GM06990 (cell line): ENCODE data around the gene PRRT1.

ENCODE experiments used
- DNase-seq: peaks from one replicate; pipeline ENCODE4 v3.0.0-alpha.2; 2011; ENCODE audit not compliant: insufficient read length; ENCODE audit errors: extremely low read depth
- H3K27me3 ChIP-seq: replicated peaks from 2 replicates; pipeline ENCODE4 v1.6.0; 2011; ENCODE audit warnings: low read length; ENCODE audit not compliant: control insufficient read depth, insufficient read depth
- H3K36me3 ChIP-seq: 2 replicates; pipeline ENCODE4 v1.5.1; 2011; ENCODE audit warnings: low read length; ENCODE audit not compliant: control insufficient read depth, insufficient read depth
- H3K4me3 ChIP-seq: replicated peaks from 2 replicates; pipeline ENCODE4 v1.5.1; 2011; ENCODE audit warnings: low read depth, mild to moderate bottlenecking, control low read depth, low read length
- TF ChIP-seq, protein P1 (sequence below): IDR thresholded peaks from 2 replicates; pipeline ENCODE4 v1.5.1; 2011; ENCODE audit warnings: low read length, control low read depth, mild to moderate bottlenecking, inconsistent platforms; ENCODE audit not compliant: insufficient read depth, poor library complexity, severe bottlenecking

The PRRT1 gene

DNA sequence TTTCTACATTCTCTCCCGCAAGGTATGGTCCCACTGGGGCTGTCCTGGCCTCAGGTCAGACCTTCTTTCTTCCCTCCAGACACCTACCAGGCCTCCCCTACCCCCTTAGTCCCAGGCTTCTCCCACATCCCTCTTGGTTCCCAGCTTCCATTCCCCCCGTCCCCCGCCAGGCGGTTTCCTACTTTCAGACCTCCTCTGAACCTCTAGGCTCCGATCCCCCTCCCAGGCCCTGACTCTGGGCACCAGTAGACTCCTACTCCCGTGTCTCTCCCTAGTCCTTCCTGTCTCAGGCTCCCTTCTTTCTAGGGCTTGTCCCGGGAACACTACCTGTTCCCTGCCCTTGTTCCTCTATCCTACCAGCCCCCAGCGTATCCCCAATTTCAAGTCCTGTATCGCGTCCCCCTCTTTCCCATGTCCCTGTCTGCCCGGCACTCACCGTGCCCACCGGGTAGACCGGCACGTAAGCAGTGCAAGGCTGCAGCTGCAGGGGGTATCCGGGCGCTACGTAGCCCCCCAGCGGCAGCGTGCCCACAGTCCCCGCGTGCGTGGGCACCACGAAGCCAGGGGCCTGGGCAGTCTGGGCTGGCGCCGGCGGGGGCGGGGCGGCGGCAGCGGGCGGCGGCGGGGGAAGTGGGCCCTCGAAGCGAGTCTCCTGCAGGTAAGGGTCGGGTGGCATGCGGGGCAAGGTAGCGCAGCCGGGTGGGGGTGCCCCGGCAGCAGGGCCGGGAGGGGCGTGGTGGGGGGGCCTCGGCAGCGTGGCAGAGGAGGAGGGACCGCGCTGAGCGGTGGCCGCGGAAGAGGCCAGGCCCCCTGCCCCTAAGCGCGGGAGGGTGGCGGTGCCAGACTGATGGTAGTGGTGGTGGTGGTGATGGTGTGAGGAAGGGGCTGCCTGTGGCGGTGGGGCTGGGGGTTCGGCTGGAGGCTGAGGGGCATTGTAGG is 1.5 kb downstream of the PRRT1 start:
- H3K27me3 ChIP-seq, result peaks cover 1% of the 10 kb centered on the region
- no peak for DNase-seq
- H3K4me3 ChIP-seq, result no peak overlapping the region
- no peaks in the 10 kb centered on the region for H3K36me3 ChIP-seq
- TF ChIP-seq, protein P1, sequence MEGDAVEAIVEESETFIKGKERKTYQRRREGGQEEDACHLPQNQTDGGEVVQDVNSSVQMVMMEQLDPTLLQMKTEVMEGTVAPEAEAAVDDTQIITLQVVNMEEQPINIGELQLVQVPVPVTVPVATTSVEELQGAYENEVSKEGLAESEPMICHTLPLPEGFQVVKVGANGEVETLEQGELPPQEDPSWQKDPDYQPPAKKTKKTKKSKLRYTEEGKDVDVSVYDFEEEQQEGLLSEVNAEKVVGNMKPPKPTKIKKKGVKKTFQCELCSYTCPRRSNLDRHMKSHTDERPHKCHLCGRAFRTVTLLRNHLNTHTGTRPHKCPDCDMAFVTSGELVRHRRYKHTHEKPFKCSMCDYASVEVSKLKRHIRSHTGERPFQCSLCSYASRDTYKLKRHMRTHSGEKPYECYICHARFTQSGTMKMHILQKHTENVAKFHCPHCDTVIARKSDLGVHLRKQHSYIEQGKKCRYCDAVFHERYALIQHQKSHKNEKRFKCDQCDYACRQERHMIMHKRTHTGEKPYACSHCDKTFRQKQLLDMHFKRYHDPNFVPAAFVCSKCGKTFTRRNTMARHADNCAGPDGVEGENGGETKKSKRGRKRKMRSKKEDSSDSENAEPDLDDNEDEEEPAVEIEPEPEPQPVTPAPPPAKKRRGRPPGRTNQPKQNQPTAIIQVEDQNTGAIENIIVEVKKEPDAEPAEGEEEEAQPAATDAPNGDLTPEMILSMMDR, result no peak

- Histone ChIP-seq H3K4me3 (no peak overlapping the region), H3K27me3 (peaks cover 1% of the 10 kb centered on the region), H3K36me3 (no peaks in the 10 kb centered on the region)
- DNase-seq, result no peak
- TF ChIP-seq, protein P1, result no peak
These were observed 2.5 kb downstream of the PRRT1 start for GRCh38 chr6:32149092-32149755.

- TF ChIP-seq, protein P1, result peak; percentile 6
- DNase-seq, result no peak
- Histone ChIP-seq H3K36me3 (no peaks in the 10 kb centered on the region), H3K27me3 (peaks cover 1% of the 10 kb centered on the region), H3K4me3 (no peak overlapping the region)
These were observed 3.2 kb downstream of the PRRT1 start for GRCh38 chr6:32148289-32149091.

GRCh38 chr6:32147401-32148132 is 4.2 kb downstream of the PRRT1 start:
- Histone ChIP-seq H3K27me3 (peaks cover 1% of the 10 kb centered on the region), H3K36me3 (no peaks in the 10 kb centered on the region), H3K4me3 (no peak overlapping the region)
- DNase-seq, result no peak
- TF ChIP-seq, protein P1, result no peak

DNA sequence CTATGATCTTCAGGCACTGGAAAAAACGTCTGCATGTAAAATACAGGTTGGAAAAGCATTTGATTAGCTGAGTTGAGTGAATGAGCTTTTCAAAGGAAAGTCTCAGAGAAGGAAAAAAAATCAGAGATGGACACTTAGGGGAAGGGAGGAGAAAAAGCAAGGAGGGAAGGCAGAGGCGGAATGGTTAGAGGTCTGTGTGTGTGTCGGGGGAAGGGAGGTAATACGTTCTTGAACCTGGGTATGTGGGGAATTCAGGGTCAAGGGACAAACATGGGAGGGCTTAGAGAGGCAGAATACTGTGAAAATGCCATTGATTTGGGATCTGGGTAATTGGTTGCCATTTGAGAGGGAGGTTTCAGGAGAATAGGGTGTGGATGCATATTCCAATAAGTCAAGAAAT is 5.1 kb downstream of the PRRT1 start:
- no peak for DNase-seq
- TF ChIP-seq, protein P1, result no peak
- Histone ChIP-seq H3K4me3 (no peak overlapping the region), H3K27me3 (peaks cover 1% of the 10 kb centered on the region), H3K36me3 (no peaks in the 10 kb centered on the region)
